Liver (tissue), 9 donors: ENCODE measurements around the gene CEACAM8. TPM values are rescaled to one million over a fixed set of nuclear protein-coding genes. Genes with fewer than 3 reads are reported as not detected.

ENCODE experiments used
- DNase-seq: peaks from one replicate; pipeline ENCODE4 v3.0.0-alpha.2; 2017; ENCODE audit warnings: low spot score
- H3K27ac ChIP-seq, 2 donors: one replicate each; pipeline ENCODE4 v1.7.0; 2013; ENCODE audit warnings: inconsistent platforms in 2 of 2, low read length in 2 of 2, control low read depth in 1 of 2, low read depth in 1 of 2, mild to moderate bottlenecking in 1 of 2
- H3K27me3 ChIP-seq, 4 donors: one replicate each; pipeline versions ENCODE4 v1.6.1 to v1.7.0; 2013; ENCODE audit warnings: low read length in 3 of 4, inconsistent platforms in 1 of 4, mild to moderate bottlenecking in 1 of 4, moderate library complexity in 1 of 4; ENCODE audit not compliant: control insufficient read depth in 4 of 4, insufficient read depth in 4 of 4
- H3K36me3 ChIP-seq, 4 donors: one replicate each; pipeline versions ENCODE4 v1.6.1 to v1.7.0; 2013; ENCODE audit warnings: low read length in 3 of 4, mild to moderate bottlenecking in 3 of 4, low read depth in 1 of 4, moderate library complexity in 1 of 4; ENCODE audit not compliant: control insufficient read depth in 4 of 4, insufficient read depth in 3 of 4
- H3K4me1 ChIP-seq, 4 donors: one replicate each; pipeline versions ENCODE4 v1.6.1 to v1.7.0; 2013; ENCODE audit warnings: low read length in 3 of 4, mild to moderate bottlenecking in 3 of 4, moderate library complexity in 1 of 4; ENCODE audit not compliant: control insufficient read depth in 4 of 4, insufficient read depth in 4 of 4
- H3K4me3 ChIP-seq, 3 donors: one replicate each; pipeline versions ENCODE4 v1.6.1 to v1.7.0; 2013; ENCODE audit warnings: low read length in 3 of 3, control low read depth in 1 of 3, low read depth in 1 of 3, mild to moderate bottlenecking in 1 of 3
- H3K9ac ChIP-seq, 2 donors: one replicate each; pipeline ENCODE4 v1.7.0; 2013; ENCODE audit warnings: low read length in 2 of 2, mild to moderate bottlenecking in 2 of 2, moderate library complexity in 2 of 2, control low read depth in 1 of 2, low read depth in 1 of 2
- H3K9me3 ChIP-seq, 4 donors: one replicate each; pipeline versions ENCODE4 v1.6.1 to v1.7.0; 2013; ENCODE audit warnings: low read length in 3 of 4; ENCODE audit not compliant: control insufficient read depth in 4 of 4
- EGR1 ChIP-seq, 2 donors: IDR thresholded peaks; 2 replicates each; pipeline ENCODE4 v1.6.1; 2016 to 2018; ENCODE audit warnings: antibody characterized with exemption in 2 of 2, low read depth in 2 of 2
- FOXA1 ChIP-seq: IDR thresholded peaks from 2 replicates; pipeline ENCODE4 v1.6.1; 2016; ENCODE audit warnings: antibody characterized with exemption
- FOXA2 ChIP-seq: IDR thresholded peaks from 2 replicates; pipeline ENCODE4 v1.6.1; 2016; ENCODE audit warnings: antibody characterized with exemption
- HNF4A ChIP-seq, 2 donors: conservative IDR thresholded peaks; 2 replicates each; pipeline ENCODE4 v1.6.1; 2016; ENCODE audit warnings: antibody characterized with exemption in 2 of 2, mild to moderate bottlenecking in 2 of 2
- HNF4G ChIP-seq: IDR thresholded peaks from 2 replicates; pipeline ENCODE4 v1.6.1; 2016; ENCODE audit warnings: antibody characterized with exemption
- JUND ChIP-seq, 2 donors: IDR thresholded peaks; 2 replicates each; pipeline ENCODE4 v1.6.1; 2016; ENCODE audit warnings: antibody characterized with exemption in 2 of 2
- NR2F2 ChIP-seq: IDR thresholded peaks from 2 replicates; pipeline ENCODE4 v1.6.1; 2016; ENCODE audit warnings: antibody characterized with exemption
- RAD21 ChIP-seq, 2 donors: IDR thresholded peaks; 2 replicates each; pipeline ENCODE4 v1.6.1; 2016; ENCODE audit warnings: antibody characterized with exemption in 2 of 2, mild to moderate bottlenecking in 2 of 2
- RXRA ChIP-seq, 2 donors: IDR thresholded peaks; 2 replicates each; pipeline ENCODE4 v1.6.1; 2017 to 2018; ENCODE audit warnings: antibody characterized with exemption in 2 of 2, mild to moderate bottlenecking in 1 of 2
- SP1 ChIP-seq: IDR thresholded peaks from 2 replicates; pipeline ENCODE4 v1.6.1; 2018; ENCODE audit warnings: antibody characterized with exemption, mild to moderate bottlenecking
- TAF1 ChIP-seq: conservative IDR thresholded peaks from 2 replicates; pipeline ENCODE4 v1.6.1; 2016; ENCODE audit warnings: antibody characterized with exemption, mild to moderate bottlenecking
- YY1 ChIP-seq: IDR thresholded peaks from 2 replicates; pipeline ENCODE4 v1.6.1; 2016; ENCODE audit warnings: antibody characterized with exemption, mild to moderate bottlenecking
- WGBS: extraction: QIAGEN DNeasy Blood & Tissue Kit; methylation state at CpG from one replicate; pipeline ENCODE4 v1.1.7; 2013; 5-methylcytosine and 5-hydroxymethylcytosine counted together
- polyA plus RNA-seq, 2 donors: library from polyadenylated mRNA; stranded (reverse) in 1 of 2; unstranded in 1 of 2; fragments of 200-250 nt in 1 of 2; fragments of >200 nt in 1 of 2; fragmentation: Nextera tagmentation in 1 of 2; extraction: Ambion mirVana in 1 of 2; gene quantifications; one replicate each; pipeline versions ENCODE4 v1.2.1 to v1.2.3, GENCODE V29; 2013 to 2015
- total RNA-seq, 2 donors: library from RNA; depleted of rRNA; stranded (reverse); fragments of >200 nt; gene quantifications; one replicate each; pipeline ENCODE4 v1.2.3, GENCODE V29; 2014
- TF ChIP-seq, protein P1 (sequence below): IDR thresholded peaks from 2 replicates; pipeline ENCODE4 v1.6.1; 2016; ENCODE audit warnings: antibody characterized with exemption
- TF ChIP-seq, protein P2 (sequence below): IDR thresholded peaks from 2 replicates; pipeline ENCODE4 v1.6.1; 2016; ENCODE audit warnings: antibody characterized with exemption
- TF ChIP-seq, protein P3 (sequence below): IDR thresholded peaks from 2 replicates; pipeline ENCODE4 v1.6.1; 2016; ENCODE audit warnings: antibody characterized with exemption, mild to moderate bottlenecking
- TF ChIP-seq, protein P4 (sequence below): fragments of 150-350 bp; IDR thresholded peaks from 2 replicates; pipeline ENCODE4 v1.5.1; 2017; ENCODE audit warnings: improper control_type of control experiment, low read depth, low read length; ENCODE audit not compliant: missing input control
- donor health status: healthy.
- donor health status: healthy.
- donor health status: healthy.
- donor health status: healthy.
- donor health status: healthy.

The CEACAM8 gene
- total and polyA plus RNA-seq, 4 donors = 0.07 to 2.1 (median 0.16) TPM; not detected in 1

DNA sequence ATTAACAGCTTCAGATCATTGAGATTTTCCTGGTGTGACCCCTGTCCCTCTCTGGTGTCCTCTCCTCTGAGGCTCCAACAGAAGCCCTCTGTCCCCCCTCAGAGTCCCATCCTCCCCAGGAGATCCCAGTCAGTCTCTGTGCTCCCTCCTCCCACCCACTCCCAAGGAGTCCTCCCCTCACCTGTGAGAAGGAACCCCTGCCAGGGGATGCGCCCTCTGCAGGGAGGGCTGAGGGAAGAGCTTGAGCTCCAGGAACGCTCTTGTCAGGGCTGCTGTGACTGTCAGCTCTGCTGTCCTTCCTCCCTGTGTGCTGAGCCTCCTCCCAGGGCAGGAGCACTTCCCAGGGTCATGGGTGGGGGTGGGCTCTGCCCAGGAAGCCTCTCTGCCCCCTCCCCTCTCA is 33.2 kb downstream of the CEACAM8 start:
- Histone ChIP-seq H3K36me3 (no peaks in the 10 kb centered on the region), H3K27me3 (peaks cover 0 to 3% (median 0%) of the 10 kb centered on the region in 4 donors), H3K9me3 (no peaks in the 10 kb centered on the region), H3K27ac (no peak overlapping the region), H3K9ac (no peak overlapping the region), H3K4me1 (no peaks in the 10 kb centered on the region), H3K4me3 (no peak overlapping the region)
- no peak for DNase-seq
- TF ChIP-seq FOXA2 (no peak), HNF4A (conservative IDR thresholded peaks at IDR 0.05) (no peak), JUND (IDR thresholded peaks at IDR 0.05) (no peak), HNF4G (no peak), RXRA (IDR thresholded peaks at IDR 0.05) (no peak), TAF1 (no peak), YY1 (no peak), RAD21 (IDR thresholded peaks at IDR 0.05) (no peak)
- TF ChIP-seq, protein P1, sequence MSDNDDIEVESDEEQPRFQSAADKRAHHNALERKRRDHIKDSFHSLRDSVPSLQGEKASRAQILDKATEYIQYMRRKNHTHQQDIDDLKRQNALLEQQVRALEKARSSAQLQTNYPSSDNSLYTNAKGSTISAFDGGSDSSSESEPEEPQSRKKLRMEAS = no peak
- TF ChIP-seq, protein P2, sequence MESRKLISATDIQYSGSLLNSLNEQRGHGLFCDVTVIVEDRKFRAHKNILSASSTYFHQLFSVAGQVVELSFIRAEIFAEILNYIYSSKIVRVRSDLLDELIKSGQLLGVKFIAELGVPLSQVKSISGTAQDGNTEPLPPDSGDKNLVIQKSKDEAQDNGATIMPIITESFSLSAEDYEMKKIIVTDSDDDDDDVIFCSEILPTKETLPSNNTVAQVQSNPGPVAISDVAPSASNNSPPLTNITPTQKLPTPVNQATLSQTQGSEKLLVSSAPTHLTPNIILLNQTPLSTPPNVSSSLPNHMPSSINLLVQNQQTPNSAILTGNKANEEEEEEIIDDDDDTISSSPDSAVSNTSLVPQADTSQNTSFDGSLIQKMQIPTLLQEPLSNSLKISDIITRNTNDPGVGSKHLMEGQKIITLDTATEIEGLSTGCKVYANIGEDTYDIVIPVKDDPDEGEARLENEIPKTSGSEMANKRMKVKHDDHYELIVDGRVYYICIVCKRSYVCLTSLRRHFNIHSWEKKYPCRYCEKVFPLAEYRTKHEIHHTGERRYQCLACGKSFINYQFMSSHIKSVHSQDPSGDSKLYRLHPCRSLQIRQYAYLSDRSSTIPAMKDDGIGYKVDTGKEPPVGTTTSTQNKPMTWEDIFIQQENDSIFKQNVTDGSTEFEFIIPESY = no peak
- TF ChIP-seq, protein P3, sequence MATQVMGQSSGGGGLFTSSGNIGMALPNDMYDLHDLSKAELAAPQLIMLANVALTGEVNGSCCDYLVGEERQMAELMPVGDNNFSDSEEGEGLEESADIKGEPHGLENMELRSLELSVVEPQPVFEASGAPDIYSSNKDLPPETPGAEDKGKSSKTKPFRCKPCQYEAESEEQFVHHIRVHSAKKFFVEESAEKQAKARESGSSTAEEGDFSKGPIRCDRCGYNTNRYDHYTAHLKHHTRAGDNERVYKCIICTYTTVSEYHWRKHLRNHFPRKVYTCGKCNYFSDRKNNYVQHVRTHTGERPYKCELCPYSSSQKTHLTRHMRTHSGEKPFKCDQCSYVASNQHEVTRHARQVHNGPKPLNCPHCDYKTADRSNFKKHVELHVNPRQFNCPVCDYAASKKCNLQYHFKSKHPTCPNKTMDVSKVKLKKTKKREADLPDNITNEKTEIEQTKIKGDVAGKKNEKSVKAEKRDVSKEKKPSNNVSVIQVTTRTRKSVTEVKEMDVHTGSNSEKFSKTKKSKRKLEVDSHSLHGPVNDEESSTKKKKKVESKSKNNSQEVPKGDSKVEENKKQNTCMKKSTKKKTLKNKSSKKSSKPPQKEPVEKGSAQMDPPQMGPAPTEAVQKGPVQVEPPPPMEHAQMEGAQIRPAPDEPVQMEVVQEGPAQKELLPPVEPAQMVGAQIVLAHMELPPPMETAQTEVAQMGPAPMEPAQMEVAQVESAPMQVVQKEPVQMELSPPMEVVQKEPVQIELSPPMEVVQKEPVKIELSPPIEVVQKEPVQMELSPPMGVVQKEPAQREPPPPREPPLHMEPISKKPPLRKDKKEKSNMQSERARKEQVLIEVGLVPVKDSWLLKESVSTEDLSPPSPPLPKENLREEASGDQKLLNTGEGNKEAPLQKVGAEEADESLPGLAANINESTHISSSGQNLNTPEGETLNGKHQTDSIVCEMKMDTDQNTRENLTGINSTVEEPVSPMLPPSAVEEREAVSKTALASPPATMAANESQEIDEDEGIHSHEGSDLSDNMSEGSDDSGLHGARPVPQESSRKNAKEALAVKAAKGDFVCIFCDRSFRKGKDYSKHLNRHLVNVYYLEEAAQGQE = no peak
- 58% methylated on average over 2 of the region's 2 CpGs for WGBS

DNA sequence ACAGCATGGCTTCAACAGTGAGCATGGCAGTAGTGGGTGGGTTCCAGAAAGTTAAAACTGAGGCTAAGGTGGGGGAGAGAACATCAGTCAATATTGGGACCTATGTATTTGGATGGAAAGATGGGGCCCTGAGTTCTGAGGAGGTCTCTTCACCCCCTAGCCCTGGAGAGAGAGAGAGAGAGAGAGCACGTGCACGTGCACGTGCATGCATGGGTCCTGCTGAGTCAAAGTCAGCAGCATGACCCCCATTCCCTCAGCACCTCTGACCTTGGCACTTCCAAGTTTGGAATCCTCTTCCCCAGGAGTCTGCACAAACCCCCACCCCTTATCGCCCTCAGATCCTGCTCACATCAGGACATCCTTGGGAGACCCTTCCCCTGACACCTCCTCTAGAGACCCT is 34.0 kb downstream of the CEACAM8 start:
- TF ChIP-seq, protein P3 = no peak
- TF ChIP-seq JUND (IDR thresholded peaks at IDR 0.05) (no peak), TAF1 (no peak), NR2F2 (no peak), SP1 (no peak), FOXA1 (no peak), EGR1 (IDR thresholded peaks at IDR 0.05; ENCODE audit: low read depth in 2 of 2) (no peak), FOXA2 (no peak), HNF4A (conservative IDR thresholded peaks at IDR 0.05) (no peak), RXRA (IDR thresholded peaks at IDR 0.05) (no peak)
- TF ChIP-seq, protein P1 = no peak
- TF ChIP-seq, protein P4, sequence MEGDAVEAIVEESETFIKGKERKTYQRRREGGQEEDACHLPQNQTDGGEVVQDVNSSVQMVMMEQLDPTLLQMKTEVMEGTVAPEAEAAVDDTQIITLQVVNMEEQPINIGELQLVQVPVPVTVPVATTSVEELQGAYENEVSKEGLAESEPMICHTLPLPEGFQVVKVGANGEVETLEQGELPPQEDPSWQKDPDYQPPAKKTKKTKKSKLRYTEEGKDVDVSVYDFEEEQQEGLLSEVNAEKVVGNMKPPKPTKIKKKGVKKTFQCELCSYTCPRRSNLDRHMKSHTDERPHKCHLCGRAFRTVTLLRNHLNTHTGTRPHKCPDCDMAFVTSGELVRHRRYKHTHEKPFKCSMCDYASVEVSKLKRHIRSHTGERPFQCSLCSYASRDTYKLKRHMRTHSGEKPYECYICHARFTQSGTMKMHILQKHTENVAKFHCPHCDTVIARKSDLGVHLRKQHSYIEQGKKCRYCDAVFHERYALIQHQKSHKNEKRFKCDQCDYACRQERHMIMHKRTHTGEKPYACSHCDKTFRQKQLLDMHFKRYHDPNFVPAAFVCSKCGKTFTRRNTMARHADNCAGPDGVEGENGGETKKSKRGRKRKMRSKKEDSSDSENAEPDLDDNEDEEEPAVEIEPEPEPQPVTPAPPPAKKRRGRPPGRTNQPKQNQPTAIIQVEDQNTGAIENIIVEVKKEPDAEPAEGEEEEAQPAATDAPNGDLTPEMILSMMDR = no peak
- TF ChIP-seq, protein P2 = no peak
- H3K9me3 ChIP-seq = no peaks in the 10 kb centered on the region
- peaks cover 0 to 3% (median 0%) of the 10 kb centered on the region in 4 donors for H3K27me3 ChIP-seq
- H3K4me3 ChIP-seq = no peak overlapping the region
- no peaks in the 10 kb centered on the region for H3K36me3 ChIP-seq
- no peak overlapping the region for H3K27ac ChIP-seq
- H3K4me1 ChIP-seq = no peaks in the 10 kb centered on the region
- no peak for DNase-seq
- 76% methylated on average over 4 of the region's 4 CpGs for WGBS
- no peak overlapping the region for H3K9ac ChIP-seq
